ENCODE results near the gene MYEOV.

DNA sequence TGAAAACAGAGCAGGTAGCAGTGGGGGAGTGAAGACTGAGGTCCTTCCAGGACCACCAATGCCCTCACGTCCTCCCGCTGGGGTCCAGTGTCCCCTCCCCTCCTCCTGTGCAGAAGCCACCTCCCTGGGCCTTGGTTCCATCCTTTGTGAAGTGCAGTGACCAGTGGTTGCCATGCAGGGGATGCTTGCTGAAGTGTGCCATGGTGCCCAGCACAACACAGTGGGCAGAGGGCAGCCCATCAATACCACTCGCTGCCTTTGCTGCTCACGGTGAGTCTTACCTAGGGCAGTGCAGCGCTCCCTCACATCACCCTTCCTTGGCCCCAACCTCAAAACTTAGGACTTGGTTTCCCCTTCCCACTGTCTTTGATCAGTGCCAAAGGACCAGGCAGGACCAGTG, 12.9 kb downstream of the MYEOV start:
- TF ChIP-seq, protein P1, sequence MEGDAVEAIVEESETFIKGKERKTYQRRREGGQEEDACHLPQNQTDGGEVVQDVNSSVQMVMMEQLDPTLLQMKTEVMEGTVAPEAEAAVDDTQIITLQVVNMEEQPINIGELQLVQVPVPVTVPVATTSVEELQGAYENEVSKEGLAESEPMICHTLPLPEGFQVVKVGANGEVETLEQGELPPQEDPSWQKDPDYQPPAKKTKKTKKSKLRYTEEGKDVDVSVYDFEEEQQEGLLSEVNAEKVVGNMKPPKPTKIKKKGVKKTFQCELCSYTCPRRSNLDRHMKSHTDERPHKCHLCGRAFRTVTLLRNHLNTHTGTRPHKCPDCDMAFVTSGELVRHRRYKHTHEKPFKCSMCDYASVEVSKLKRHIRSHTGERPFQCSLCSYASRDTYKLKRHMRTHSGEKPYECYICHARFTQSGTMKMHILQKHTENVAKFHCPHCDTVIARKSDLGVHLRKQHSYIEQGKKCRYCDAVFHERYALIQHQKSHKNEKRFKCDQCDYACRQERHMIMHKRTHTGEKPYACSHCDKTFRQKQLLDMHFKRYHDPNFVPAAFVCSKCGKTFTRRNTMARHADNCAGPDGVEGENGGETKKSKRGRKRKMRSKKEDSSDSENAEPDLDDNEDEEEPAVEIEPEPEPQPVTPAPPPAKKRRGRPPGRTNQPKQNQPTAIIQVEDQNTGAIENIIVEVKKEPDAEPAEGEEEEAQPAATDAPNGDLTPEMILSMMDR (IDR thresholded peaks at IDR 0.05) = no peak
- no peak for TF ChIP-seq ZFX (IDR thresholded peaks at IDR 0.05; ENCODE audit: borderline replicate concordance)

All from 22Rv1 (cell line).